Measurements from ENCODE around the gene KCNS1.

DNA sequence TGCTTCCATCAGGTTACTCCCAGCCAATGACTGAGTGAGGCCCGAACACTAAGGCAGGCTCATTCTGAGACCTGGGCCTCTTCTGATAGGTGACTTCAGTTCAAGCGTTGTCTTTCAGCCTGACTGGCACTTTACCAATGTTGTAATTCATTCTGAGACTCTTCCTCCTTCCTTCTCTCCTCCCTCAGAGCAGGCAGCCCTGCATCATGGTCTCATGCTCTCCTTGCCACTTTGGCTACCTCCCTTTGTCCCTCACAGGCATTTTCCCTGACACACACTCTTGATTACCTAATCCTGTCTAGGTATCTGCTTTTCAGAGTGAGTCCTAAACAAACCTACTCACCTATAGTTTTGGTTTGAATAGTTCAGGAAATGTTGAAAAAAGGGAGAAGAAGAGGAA is 36.0 kb upstream of the KCNS1 start:
- TF ChIP-seq, protein P1, sequence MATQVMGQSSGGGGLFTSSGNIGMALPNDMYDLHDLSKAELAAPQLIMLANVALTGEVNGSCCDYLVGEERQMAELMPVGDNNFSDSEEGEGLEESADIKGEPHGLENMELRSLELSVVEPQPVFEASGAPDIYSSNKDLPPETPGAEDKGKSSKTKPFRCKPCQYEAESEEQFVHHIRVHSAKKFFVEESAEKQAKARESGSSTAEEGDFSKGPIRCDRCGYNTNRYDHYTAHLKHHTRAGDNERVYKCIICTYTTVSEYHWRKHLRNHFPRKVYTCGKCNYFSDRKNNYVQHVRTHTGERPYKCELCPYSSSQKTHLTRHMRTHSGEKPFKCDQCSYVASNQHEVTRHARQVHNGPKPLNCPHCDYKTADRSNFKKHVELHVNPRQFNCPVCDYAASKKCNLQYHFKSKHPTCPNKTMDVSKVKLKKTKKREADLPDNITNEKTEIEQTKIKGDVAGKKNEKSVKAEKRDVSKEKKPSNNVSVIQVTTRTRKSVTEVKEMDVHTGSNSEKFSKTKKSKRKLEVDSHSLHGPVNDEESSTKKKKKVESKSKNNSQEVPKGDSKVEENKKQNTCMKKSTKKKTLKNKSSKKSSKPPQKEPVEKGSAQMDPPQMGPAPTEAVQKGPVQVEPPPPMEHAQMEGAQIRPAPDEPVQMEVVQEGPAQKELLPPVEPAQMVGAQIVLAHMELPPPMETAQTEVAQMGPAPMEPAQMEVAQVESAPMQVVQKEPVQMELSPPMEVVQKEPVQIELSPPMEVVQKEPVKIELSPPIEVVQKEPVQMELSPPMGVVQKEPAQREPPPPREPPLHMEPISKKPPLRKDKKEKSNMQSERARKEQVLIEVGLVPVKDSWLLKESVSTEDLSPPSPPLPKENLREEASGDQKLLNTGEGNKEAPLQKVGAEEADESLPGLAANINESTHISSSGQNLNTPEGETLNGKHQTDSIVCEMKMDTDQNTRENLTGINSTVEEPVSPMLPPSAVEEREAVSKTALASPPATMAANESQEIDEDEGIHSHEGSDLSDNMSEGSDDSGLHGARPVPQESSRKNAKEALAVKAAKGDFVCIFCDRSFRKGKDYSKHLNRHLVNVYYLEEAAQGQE (IDR thresholded peaks at IDR 0.05; ENCODE audit: unreplicated experiment) = no peak
- TF ChIP-seq, protein P2, sequence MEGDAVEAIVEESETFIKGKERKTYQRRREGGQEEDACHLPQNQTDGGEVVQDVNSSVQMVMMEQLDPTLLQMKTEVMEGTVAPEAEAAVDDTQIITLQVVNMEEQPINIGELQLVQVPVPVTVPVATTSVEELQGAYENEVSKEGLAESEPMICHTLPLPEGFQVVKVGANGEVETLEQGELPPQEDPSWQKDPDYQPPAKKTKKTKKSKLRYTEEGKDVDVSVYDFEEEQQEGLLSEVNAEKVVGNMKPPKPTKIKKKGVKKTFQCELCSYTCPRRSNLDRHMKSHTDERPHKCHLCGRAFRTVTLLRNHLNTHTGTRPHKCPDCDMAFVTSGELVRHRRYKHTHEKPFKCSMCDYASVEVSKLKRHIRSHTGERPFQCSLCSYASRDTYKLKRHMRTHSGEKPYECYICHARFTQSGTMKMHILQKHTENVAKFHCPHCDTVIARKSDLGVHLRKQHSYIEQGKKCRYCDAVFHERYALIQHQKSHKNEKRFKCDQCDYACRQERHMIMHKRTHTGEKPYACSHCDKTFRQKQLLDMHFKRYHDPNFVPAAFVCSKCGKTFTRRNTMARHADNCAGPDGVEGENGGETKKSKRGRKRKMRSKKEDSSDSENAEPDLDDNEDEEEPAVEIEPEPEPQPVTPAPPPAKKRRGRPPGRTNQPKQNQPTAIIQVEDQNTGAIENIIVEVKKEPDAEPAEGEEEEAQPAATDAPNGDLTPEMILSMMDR (conservative IDR thresholded peaks at IDR 0.05; ENCODE audit: low read depth in 2 of 2) = no peak
- TF ChIP-seq POLR2AphosphoS5 (IDR thresholded peaks at IDR 0.05; ENCODE audit: low read depth) (no peak), CREB1 (CRISPR knock-in tag; IDR thresholded peaks at IDR 0.05; ENCODE audit: low read depth) (no peak), EZH2 (IDR thresholded peaks at IDR 0.05; ENCODE audit: low read depth, unreplicated experiment) (no peak), EZH2phosphoT487 (IDR thresholded peaks at IDR 0.05; ENCODE audit: unreplicated experiment) (no peak), NANOG (IDR thresholded peaks at IDR 0.05; ENCODE audit: borderline replicate concordance) (no peak), JUNB (IDR thresholded peaks at IDR 0.05; ENCODE audit: unreplicated experiment) (no peak)

Data from GM23338 (cell line).